ENCODE data around the gene SEMA6A.
A peak's percentile ranks its signal among the peaks of the same experiment; 100 is the strongest.
"Not testable (repeated sequence)": the region's sequence is repeated elsewhere in the genome, so short reads cannot be mapped to it uniquely, and the experiment has no call there.

SEMA6A gene

GRCh38 chr5:116546033-116546742, 28.4 kb downstream of the SEMA6A start:
- no peak for DNase-seq

GRCh38 chr5:116545465-116545864, 29.2 kb downstream of the SEMA6A start:
- not testable (repeated sequence) for DNase-seq

- no peak for DNase-seq
These were observed 29.9 kb downstream of the SEMA6A start for GRCh38 chr5:116544531-116545241.

- peak; percentile 83 for DNase-seq
These were observed 31.1 kb downstream of the SEMA6A start for GRCh38 chr5:116543501-116543900.

- DNase-seq: no peak
These were observed 32.0 kb downstream of the SEMA6A start for GRCh38 chr5:116542619-116543018.

GRCh38 chr5:116539222-116539621, 35.4 kb downstream of the SEMA6A start:
- DNase-seq: no peak

GRCh38 chr5:116536316-116537083, 38.1 kb downstream of the SEMA6A start:
- DNase-seq: no peak

- no peak for DNase-seq
These were observed 39.5 kb downstream of the SEMA6A start for GRCh38 chr5:116534964-116535651.

- DNase-seq: no peak
These were observed 41.7 kb downstream of the SEMA6A start for GRCh38 chr5:116532762-116533525.

GRCh38 chr5:116531635-116532034, 43.0 kb downstream of the SEMA6A start:
- DNase-seq: no peak

- DNase-seq: no peak
These were observed 43.5 kb downstream of the SEMA6A start for GRCh38 chr5:116531117-116531516.

GRCh38 chr5:116530276-116530675, 44.3 kb downstream of the SEMA6A start:
- DNase-seq: no peak

- no peak for DNase-seq
These were observed 45.0 kb downstream of the SEMA6A start for GRCh38 chr5:116529615-116530014.

- DNase-seq: no peak
These were observed 45.9 kb downstream of the SEMA6A start for GRCh38 chr5:116528519-116529234.

- DNase-seq: no peak
These were observed 47.0 kb downstream of the SEMA6A start for GRCh38 chr5:116527582-116527981.

- DNase-seq: no peak
These were observed 48.9 kb downstream of the SEMA6A start for GRCh38 chr5:116525674-116526073.

GRCh38 chr5:116524966-116525365, 49.7 kb downstream of the SEMA6A start:
- no peak for DNase-seq

- DNase-seq: no peak
These were observed 50.3 kb downstream of the SEMA6A start for GRCh38 chr5:116524051-116524904.

GRCh38 chr5:116523182-116523581, 51.4 kb downstream of the SEMA6A start:
- DNase-seq: not testable (repeated sequence)

GRCh38 chr5:116522356-116523136, 52.1 kb downstream of the SEMA6A start:
- no peak for DNase-seq
